ENCODE measurements around the gene KCNJ10.

The KCNJ10 gene

DNA sequence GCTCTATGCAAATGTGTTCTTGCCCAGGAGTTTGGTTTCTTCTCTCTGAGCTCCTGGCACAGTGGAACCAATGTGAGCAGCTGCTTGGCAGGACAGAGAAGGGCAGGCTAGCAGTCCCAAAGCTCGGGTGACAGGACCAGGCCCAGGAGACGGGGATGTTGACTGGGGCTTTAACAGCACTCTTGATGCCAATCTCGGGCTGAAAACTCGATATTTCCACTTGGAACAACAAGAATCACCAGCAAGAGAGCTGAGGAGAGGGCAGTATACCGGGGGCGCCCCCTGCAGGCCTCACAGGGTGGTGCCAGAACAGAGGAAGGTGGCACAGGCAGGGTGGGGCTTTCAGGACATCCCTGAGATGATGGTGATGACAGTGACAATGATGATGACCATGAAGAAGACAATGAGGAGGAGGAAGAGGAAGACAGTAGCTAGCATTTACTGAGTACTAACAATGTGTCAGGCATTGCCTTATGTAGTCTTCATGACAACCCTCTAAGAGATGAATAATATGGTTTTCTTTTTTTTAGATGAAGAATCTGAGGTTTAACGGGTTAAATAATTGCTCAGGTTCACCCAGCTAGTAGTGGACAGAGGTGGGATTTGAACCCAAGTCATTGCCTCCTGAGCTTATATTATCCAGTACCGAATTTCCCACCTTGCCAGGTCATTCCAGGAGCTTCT lies 8.7 kb upstream of the KCNJ10 start:
- H3K27me3 ChIP-seq (ENCODE audit: low read depth, low read length), result peaks cover 44% of the 10 kb centered on the region
- no peak overlapping the region for H3K9ac ChIP-seq (ENCODE audit: low read length)
- peak overlapping the region; percentile 56 for H3K4me2 ChIP-seq (ENCODE audit: low read length)
- H3K4me3 ChIP-seq (ENCODE audit: low read length), result peak overlapping the region; percentile 15; the same call in 1 of the 2 replicates
- H3K4me1 ChIP-seq (ENCODE audit: low read length), result peaks cover 3% of the 10 kb centered on the region
- H4K20me1 ChIP-seq (ENCODE audit: insufficient read depth, low read length), result no peaks in the 10 kb centered on the region
- peak overlapping the region; percentile 17; the same call in 1 of the 2 replicates for H2AFZ ChIP-seq (ENCODE audit: low read depth, low read length)
- no peaks in the 10 kb centered on the region for H3K36me3 ChIP-seq (replicated peaks; ENCODE audit: low read depth, low read length)
- no peaks in the 10 kb centered on the region for H3K79me2 ChIP-seq (ENCODE audit: low read length)
- no peaks in the 10 kb centered on the region for H3K9me3 ChIP-seq (ENCODE audit: insufficient read depth, low read length)
- no peak for TF ChIP-seq EZH2phosphoT487 (IDR thresholded peaks at IDR 0.05; ENCODE audit: low read depth)
- TF ChIP-seq, protein P1, sequence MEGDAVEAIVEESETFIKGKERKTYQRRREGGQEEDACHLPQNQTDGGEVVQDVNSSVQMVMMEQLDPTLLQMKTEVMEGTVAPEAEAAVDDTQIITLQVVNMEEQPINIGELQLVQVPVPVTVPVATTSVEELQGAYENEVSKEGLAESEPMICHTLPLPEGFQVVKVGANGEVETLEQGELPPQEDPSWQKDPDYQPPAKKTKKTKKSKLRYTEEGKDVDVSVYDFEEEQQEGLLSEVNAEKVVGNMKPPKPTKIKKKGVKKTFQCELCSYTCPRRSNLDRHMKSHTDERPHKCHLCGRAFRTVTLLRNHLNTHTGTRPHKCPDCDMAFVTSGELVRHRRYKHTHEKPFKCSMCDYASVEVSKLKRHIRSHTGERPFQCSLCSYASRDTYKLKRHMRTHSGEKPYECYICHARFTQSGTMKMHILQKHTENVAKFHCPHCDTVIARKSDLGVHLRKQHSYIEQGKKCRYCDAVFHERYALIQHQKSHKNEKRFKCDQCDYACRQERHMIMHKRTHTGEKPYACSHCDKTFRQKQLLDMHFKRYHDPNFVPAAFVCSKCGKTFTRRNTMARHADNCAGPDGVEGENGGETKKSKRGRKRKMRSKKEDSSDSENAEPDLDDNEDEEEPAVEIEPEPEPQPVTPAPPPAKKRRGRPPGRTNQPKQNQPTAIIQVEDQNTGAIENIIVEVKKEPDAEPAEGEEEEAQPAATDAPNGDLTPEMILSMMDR (IDR thresholded peaks at IDR 0.05; ENCODE audit: low read depth, low read length), result peak; percentile 99
- H3K27ac ChIP-seq (ENCODE audit: low read length), result no peak overlapping the region

DNA sequence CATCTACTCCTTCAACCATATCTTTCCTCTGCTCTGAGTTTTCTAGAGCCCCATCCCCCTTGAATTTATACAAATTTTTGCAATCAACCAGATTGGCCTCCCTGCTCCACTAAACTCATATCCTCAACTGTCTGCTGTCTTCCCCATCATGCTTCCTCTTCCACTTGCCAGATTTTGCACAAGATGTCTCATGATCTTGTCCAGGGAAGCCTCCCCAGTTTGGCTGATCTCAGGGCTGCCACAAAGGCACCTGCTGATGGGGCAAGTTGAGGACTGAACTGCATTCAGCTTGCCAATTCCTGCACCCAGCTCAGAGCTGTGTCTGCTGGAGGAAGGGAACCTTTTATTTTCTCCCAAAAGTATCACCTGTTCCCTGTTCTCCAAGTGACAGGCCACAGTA lies 7.5 kb upstream of the KCNJ10 start:
- no peaks in the 10 kb centered on the region for H4K20me1 ChIP-seq (ENCODE audit: insufficient read depth, low read length)
- no peak overlapping the region for H3K27ac ChIP-seq (ENCODE audit: low read length)
- no peak for TF ChIP-seq EZH2phosphoT487 (IDR thresholded peaks at IDR 0.05; ENCODE audit: low read depth)
- TF ChIP-seq, protein P1 (IDR thresholded peaks at IDR 0.05; ENCODE audit: low read depth, low read length), result no peak
- no peaks in the 10 kb centered on the region for H3K9me3 ChIP-seq (ENCODE audit: insufficient read depth, low read length)
- no peak overlapping the region for H3K9ac ChIP-seq (ENCODE audit: low read length)
- H3K4me2 ChIP-seq (ENCODE audit: low read length), result no peak overlapping the region
- no peaks in the 10 kb centered on the region for H3K36me3 ChIP-seq (replicated peaks; ENCODE audit: low read depth, low read length)
- H3K27me3 ChIP-seq (ENCODE audit: low read depth, low read length), result peaks cover 44% of the 10 kb centered on the region
- no peaks in the 10 kb centered on the region for H3K79me2 ChIP-seq (ENCODE audit: low read length)
- H3K4me3 ChIP-seq (ENCODE audit: low read length), result no peak overlapping the region
- peaks cover 3% of the 10 kb centered on the region for H3K4me1 ChIP-seq (ENCODE audit: low read length)
- H2AFZ ChIP-seq (ENCODE audit: low read depth, low read length), result no peak overlapping the region

DNA sequence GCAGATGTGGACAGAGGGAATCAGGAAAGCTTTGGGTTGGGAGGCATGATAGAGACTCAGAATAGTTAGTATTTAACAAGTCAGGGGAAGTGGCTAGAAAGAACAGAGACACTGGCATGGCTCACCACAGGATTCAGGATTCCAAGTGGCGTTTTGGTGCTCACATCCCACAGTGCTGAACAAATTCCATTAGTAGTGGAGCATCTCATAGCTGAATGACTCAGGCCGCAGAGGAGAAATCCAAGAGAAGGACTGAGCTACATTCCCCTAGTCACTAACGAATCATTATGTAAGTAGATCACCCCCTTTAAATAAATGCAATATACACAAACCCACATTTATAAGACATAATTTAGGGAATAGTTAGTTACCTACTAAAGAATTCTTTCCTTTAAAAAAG lies 6.3 kb upstream of the KCNJ10 start:
- peaks cover 42% of the 10 kb centered on the region for H3K27me3 ChIP-seq (ENCODE audit: low read depth, low read length)
- H3K36me3 ChIP-seq (replicated peaks; ENCODE audit: low read depth, low read length), result no peaks in the 10 kb centered on the region
- no peak overlapping the region for H3K9ac ChIP-seq (ENCODE audit: low read length)
- no peak overlapping the region for H3K4me3 ChIP-seq (ENCODE audit: low read length)
- no peak for TF ChIP-seq EZH2phosphoT487 (IDR thresholded peaks at IDR 0.05; ENCODE audit: low read depth)
- TF ChIP-seq, protein P1 (IDR thresholded peaks at IDR 0.05; ENCODE audit: low read depth, low read length), result no peak
- no peak overlapping the region for H3K27ac ChIP-seq (ENCODE audit: low read length)
- H3K4me2 ChIP-seq (ENCODE audit: low read length), result no peak overlapping the region
- H3K4me1 ChIP-seq (ENCODE audit: low read length), result peaks cover 3% of the 10 kb centered on the region
- no peaks in the 10 kb centered on the region for H3K9me3 ChIP-seq (ENCODE audit: insufficient read depth, low read length)
- no peaks in the 10 kb centered on the region for H4K20me1 ChIP-seq (ENCODE audit: insufficient read depth, low read length)
- no peak overlapping the region for H2AFZ ChIP-seq (ENCODE audit: low read depth, low read length)
- H3K79me2 ChIP-seq (ENCODE audit: low read length), result no peaks in the 10 kb centered on the region

DNA sequence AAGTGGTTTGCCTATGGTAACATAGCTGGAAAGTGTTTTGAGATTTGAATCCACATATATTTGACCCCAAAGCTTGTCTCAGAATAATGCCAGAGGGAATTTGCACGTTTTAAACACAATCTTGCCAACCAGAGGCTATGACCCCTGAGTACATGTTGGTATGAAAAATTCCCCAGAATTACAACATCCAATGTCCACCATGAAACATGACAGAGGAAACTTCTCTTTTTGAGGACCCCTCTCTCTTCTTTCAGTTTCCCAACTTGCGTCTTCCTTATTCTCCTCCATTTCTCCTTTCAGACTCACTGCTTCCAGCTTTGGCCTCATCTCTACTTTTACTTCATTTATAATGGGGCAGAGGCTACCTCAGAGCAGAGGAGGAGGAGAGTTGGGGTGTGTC lies 5.9 kb upstream of the KCNJ10 start:
- no peaks in the 10 kb centered on the region for H3K36me3 ChIP-seq (replicated peaks; ENCODE audit: low read depth, low read length)
- no peak for TF ChIP-seq EZH2phosphoT487 (IDR thresholded peaks at IDR 0.05; ENCODE audit: low read depth)
- TF ChIP-seq, protein P1 (IDR thresholded peaks at IDR 0.05; ENCODE audit: low read depth, low read length), result no peak
- no peaks in the 10 kb centered on the region for H4K20me1 ChIP-seq (ENCODE audit: insufficient read depth, low read length)
- H3K9me3 ChIP-seq (ENCODE audit: insufficient read depth, low read length), result no peaks in the 10 kb centered on the region
- H3K27me3 ChIP-seq (ENCODE audit: low read depth, low read length), result peaks cover 42% of the 10 kb centered on the region
- no peak overlapping the region for H3K9ac ChIP-seq (ENCODE audit: low read length)
- no peaks in the 10 kb centered on the region for H3K79me2 ChIP-seq (ENCODE audit: low read length)
- H3K27ac ChIP-seq (ENCODE audit: low read length), result no peak overlapping the region
- H2AFZ ChIP-seq (ENCODE audit: low read depth, low read length), result no peak overlapping the region
- peaks cover 3% of the 10 kb centered on the region for H3K4me1 ChIP-seq (ENCODE audit: low read length)
- H3K4me3 ChIP-seq (ENCODE audit: low read length), result no peak overlapping the region
- H3K4me2 ChIP-seq (ENCODE audit: low read length), result no peak overlapping the region

All from OCI-LY3 (cell line).